Stimulated activated CD4-positive, alpha-beta T cell treated with anti-CD3 and anti-CD28 coated beads, Interleukin-2, amount 100 ng/mL, for 24 hours (primary cell): ENCODE data around the gene RESP18.
A peak's percentile ranks its signal among the peaks of the same experiment; 100 is the strongest.

Source experiments
- DNase-seq, 2 donors: peaks; one replicate each; pipeline ENCODE4 v3.0.0-alpha.2; 2020

Gene RESP18

DNA sequence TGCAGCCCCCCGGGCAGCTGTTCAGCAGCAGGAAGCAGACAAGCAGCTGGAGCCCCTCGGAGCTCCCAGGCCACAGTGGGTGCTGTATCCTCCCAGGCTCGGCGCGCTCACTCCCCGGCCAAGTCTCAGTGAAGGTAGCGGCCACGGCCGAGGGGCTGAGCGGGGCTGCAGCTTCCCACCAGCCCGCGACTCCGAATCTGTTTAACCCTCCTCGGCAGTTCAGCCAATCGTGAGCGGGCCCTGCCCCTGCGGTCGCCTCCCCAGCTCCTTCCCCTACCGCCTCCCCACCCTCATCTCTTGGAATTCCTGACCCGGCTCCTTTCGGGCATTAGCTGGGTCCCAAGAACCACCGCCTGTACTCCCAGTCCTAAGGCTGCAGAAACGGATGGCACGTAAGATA is at the start of gene RESP18:
RESP18 (minus strand) TSS at position 203 of the 400 bp plus-strand sequence.
- no peak for DNase-seq

DNA sequence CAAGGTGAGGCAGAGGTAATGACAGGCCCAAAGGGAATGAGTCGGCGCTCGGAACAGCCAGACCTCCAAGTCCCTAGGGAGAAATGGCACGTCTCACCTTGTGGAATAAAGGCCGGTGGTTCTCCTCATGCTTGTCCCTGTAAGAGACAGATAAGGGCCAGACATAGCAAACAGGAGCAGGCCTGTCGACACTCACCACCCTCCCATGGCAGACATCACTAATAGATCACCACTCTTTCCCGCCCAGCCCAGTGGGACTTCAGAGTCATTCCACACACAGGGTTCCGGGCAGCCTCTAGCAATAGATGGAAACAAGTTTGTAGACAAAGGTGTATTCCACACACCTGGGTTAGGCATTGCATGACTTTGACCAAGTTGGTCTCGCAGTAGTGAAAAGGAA is 48.9 kb upstream of the RESP18 start:
- DNase-seq: no peak

DNA sequence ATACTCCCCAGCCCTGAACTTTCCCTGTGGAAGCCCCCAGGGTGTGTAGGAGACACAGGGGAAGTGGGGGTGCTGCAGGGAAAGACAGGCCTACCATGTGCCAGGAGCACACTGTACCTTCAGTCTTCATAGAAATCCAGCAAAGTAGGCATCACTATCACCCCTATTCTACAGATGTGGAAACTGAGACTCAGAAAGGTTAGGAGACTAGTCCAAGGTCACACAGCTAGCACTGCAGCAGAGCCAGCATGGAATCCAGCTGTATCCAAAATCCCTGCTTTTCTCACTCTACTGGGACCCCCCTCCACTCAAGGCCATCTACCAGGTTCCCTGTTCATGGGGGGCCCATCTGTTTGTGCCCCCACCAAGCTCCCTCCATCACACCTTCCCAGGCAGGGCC is 48.4 kb upstream of the RESP18 start:
- DNase-seq: no peak

DNA sequence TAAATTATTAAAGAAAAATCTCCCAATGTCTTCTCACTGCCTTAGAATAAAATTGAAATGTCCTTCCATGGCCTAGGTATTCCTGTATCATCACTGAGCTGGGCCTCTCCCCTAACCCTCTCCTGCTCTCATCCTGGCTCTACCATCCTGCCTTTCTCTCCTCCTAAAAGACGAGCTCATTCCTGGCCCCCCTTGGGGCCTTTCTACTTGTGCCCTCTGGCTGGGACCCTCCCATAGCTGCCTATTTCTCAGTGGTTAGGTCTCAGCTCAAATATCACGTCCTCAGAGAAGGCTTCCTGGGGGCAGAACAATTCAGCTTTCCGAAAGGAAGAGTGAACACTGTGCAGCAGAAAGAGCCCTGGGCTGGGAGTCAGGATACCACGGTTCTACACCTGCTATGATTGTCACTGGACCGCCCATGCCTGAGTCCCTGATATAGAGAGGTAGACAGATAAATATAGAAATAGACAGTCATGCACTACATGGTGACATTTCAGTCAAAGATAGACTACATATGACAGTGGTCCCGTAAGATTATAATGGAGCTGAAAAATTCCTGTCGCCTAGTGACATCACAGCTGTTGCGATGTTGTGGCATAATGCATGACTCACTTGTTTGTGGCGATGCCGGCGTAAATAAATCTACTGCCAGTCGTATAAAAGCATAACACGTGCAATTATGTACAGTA is 45.8 kb upstream of the RESP18 start:
- no peak for DNase-seq

DNA sequence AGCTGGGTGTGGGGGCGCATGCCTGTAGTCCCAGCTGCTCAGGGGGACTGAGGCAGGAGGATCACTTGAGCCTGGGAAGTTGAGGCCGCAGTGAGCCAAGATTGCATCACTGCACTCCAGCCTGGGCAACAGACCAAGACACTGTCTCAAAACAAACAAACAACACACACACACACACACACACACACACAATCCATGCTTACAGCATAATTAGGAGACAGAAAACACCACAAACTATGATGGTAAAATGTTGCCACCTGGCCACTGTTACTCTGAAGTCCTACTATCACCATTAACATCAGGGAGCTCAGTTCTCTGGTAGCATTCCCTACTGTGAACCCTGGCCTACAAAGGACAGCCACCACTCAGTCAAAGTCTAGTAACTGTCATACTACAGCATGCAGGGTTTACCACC is 36.9 kb upstream of the RESP18 start:
- DNase-seq: no peak

DNA sequence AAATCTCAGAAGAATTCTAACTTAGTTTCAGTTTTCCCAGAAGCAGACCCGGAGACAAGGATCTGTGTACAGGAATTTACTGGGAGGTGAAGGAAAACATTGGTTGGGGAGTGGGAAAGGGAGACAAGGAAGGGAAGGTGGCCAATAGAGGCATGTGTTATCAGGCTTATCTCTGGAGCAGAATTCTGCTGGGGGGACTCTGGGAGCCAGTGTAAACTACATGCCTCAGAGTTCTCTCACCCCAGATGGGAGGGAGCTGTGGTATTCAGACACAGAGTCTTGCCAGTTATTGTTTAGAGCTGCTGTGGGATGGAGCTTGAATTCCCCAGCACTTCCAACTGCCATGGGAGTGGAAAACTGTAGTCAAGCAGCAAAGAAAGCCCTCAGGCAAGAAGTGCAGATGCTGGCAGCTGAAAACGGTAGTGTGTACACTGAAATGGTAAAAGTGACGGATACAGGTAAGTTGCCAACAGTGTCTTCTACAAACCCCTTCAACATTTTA is 36.2 kb upstream of the RESP18 start:
- no peak for DNase-seq

DNA sequence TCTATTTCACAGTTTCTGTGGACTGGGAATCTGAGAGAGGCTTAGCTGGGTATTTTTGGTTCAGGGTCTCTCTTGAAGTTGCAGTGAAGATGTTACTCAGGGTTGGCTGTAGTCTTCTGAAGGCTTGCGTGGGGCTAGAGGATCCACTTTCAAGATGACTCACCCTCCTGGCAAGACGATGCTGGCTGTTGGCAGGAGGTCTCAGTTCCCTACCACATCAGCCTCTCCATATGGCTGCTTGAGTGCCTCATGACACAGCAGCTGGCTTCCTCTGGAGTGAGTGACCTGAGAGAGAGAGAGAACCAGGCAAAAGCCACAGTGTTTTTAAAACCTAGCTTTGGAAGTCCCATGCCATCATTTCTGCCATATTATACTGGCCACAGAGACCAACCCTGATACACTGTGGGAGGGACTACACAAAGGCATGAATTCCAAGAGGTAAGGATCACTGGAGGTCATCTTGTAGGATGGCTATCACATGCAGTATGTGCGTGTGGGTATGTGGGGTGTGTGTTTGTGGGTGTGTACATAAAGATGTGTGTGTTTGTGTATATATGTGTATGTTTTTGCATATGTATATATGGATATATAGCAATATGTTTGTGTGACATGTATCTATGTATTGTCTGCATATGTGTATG is 30.1 kb upstream of the RESP18 start:
- DNase-seq: no peak

DNA sequence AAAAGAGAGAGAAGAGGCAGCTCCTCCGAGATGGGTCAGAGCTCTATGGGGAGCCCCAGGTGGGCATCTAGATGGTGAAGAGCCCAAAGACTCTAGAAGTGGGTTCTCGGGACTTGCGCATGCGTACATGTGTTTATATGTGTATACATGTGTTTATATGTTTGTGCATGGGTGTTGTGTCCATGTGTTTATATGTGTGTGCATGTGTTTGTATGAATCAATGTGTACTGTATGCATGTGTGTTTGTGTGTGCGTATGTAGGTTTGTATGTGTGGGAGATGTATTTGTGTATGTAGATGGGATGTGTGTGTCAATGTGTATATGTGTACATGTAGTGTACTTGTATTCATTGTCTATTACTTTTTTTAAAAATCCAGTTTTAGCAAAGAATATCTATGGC is 29.5 kb upstream of the RESP18 start:
- DNase-seq: no peak

DNA sequence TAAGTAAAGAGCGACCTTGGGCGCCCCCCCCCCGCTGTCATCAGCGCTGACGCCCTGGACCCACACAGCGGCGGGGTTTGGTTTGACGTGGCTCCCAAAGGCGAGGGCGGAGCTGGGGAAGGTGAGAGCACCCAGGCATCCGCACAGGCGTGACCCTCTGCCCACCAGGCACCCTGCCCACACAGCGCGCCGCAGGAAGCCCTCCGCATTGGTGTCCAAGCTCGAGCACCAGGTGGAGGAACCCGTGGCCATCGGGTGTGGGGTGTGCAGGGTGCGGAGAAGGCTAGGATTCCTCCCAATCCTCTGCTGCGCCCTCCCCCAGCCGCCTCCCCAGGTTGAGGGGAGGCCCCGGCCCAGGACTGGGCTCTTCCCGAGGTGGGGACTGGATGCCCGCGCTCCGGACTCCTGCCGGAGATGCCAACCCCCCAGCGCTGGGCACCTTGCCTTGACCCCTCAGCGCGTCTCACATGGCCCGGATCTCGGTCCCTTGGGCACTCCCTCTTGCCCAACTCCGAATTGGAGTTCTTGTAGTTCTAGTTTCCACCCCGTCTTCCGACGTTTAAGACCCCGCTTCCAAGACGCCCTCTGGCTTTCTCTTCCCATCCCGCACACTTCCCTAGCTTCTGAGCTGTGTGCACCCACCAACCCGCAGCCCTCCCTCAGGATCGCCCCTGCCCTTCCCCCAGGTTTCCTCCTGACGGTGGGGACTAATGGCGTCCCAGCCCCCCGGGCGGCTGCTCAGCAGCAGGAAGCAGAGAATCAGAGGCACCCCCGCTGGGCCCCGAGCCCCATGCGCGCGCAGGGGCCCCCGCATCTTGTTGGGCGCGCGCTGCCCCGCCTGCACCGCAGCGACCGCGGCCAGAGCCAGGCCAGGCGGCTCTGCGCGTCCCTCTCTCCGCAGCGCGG is 25.9 kb upstream of the RESP18 start:
- peak in 1 of 2 donors; percentile 44 for DNase-seq

DNA sequence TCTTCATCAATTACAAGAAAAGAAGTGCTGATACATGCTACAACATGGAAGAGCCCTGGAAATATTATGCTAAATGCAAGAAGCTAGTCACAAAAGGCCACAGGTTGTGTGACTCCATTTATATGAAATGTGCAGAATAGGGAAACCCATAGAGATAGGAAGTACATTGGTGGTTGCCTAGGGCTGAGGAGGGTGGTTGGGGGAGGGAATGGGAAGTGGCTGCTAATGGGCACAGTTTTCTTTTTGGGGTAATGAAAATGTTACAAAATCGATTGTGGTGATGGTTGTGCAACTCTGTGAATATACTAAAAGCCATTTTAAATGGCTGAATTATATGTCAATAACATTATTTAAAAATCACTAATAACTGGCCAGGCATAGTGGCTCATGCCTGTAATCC is 24.3 kb upstream of the RESP18 start:
- no peak for DNase-seq

DNA sequence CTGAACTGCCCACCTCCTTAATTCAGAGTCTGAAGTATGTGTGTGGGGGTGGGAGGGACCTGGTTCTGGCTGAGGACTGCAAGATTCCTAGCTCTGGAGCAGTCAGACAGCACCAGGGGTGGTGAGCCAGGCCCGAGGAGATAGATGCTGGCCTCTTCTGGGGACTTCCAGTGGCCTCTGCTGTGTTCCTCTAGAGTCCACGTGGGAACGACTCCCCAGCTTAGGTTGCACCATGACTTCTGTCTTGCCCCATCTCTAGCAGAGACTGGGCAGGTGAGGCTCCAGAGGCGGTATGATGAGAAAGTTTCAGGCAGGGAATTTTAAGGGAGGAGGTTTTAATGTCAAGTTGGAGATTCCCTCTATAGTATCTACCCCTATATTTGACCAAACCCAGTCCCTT is 22.0 kb upstream of the RESP18 start:
- no peak for DNase-seq

DNA sequence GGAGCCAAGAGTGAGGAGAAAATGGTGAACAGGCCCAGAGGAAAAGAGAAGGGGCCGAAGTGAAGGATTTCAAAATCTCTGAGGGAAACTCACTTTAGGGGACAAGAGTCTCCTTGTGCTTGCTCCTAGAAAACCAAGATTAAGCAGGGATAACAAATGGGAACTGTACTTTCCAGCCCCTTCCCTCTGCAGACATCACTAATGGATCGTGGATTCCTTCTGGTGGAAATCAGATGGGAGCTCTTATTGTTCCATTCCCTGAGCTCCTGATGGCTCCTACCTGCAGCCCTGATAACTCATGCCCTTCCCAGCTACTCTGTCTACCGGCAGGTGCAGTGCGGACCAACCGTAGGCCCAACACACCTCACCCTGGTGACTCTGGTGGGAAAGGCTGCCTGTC is 20.6 kb upstream of the RESP18 start:
- DNase-seq: no peak

DNA sequence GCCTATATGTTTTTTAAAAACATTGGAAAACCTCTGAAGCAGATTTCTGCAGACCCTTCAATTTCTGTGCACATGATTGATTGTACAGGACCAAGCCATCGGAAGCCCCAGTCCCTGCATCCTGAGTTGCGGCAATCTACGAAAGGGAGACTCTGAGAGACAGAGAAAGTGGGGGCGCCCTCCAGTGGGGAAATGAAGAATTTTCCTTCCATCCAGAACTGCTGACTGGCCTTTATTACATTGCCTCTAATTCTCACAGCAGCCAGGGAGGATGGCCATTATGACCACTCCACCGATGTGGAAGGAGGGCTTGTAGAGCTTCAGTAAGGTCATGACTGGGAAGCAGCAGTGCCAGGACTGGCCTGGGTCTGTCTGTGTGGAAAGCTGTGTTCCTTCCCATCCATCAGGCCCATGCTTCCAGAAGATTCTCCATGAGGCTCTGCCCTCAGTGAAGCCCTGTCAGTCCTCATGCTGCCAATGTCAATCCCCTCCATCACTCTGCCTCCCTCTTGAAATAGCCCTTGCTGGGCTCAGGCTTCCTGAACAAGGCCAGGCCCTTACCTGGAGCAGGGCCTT is 20.0 kb upstream of the RESP18 start:
- peak; percentile 78 to 79 for DNase-seq

DNA sequence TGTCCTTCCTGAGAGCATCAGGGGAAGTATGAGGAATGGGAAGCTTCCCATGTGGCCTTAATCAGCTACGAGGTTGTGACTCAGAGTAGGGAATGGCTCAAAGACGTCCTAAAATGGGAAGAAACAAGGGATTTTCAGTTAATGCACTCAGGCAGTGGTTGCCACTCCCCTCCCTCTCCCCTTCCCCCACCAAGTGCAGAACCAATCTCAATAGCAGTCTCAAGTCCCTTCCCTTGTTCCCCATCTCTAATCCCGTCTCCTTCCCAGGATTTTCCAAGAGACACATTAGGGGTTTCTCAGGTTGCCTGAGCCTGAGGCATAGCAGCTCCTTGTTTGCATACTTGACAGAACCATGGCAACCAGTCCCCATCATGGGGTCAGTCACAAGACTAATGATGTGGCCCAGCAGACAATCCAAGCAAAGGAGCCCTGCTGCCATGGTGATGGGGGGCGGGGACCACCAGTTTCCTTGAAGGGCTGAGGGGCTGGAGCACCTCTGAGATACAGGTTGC is 18.2 kb upstream of the RESP18 start:
- no peak for DNase-seq

DNA sequence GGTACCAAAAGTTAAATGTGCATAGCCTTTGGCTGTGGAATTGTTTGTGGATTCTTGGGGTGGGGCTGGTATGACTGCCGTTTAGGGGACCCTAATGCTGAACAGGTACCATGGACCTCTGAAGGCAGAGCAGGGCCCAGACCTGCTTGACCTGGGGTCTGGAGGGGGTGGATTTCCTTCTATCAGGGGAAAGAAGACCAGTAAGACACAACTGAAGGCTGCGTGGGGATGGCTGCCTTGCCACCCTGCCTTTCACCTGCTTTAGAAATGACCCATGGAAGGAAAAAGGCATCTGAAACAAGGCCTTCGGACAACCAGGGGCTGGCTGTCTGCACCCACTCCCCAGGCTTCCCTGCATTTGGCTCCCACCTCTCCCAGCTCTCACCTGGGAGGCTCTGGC is 17.7 kb upstream of the RESP18 start:
- no peak for DNase-seq

DNA sequence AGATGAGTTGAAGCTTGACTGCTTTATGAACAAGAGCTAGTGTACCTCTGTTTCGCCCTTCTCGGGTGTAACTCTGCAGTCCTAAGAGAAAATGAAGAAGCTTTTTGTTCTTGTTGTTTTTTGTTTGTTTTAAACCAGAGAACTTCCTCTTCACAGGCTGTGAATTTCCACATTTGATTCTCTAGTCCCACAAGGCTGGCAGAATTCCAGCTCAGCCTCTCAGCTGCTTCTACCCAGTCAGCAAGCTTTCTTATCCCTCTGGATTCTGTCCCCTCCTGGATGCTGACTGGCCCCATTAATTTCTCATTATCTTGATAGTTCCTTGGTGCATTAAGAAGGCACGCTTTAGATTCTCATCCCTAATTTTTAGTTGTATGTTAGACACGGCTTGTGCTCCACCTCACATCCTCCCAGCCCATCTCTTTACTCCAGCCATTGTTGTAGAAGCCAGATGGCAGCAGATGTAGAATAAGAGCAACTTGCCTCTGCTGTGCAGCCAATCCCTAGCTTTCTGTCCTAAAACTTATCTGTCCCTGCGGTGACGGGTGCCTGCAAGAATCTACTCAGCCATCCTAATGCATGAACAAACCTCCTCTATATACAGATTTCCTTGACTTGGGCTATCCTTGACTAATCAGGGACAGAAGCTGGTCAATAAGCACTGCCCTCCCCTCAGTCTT is 12.3 kb upstream of the RESP18 start:
- DNase-seq: no peak

DNA sequence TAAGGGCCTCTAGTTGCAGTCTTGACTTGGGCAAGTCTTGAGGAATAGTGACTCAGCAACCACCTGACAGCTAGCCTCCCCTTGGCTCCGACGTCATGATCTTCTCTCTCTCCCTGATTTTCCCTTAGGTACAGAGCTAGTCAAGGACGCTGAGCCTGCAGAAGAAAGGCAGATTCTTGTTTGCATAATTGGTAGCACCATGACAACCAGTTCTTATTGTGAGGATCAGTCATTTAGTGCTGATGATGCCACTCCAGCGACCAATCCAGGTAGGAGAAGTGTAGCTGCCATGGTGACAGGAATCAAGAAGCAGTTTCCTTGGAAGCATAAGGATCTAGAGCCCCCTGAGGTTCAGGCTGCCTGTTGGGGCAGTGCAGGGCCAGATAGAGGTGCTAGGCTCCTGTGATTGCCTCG is 2.8 kb upstream of the RESP18 start:
- no peak for DNase-seq

DNA sequence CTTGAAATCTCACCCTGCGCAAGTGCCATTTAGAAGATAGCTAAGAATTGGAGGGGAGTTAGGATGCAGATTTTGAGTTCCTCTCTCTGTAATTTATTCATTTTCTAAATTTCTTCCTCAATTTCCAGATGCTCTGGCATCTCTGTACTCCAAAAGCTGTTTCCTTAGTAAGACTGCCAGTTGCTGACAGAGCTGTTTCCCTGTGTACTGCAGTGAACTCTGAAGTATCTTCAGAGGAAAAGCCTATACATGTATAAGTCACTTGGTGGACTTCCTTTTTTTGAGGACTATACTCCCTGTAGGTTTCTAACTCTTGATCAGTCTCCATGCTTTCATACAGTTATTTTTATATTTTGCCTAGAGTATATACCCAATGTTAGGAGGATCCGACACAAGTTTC is 1.5 kb upstream of the RESP18 start:
- DNase-seq: no peak

DNA sequence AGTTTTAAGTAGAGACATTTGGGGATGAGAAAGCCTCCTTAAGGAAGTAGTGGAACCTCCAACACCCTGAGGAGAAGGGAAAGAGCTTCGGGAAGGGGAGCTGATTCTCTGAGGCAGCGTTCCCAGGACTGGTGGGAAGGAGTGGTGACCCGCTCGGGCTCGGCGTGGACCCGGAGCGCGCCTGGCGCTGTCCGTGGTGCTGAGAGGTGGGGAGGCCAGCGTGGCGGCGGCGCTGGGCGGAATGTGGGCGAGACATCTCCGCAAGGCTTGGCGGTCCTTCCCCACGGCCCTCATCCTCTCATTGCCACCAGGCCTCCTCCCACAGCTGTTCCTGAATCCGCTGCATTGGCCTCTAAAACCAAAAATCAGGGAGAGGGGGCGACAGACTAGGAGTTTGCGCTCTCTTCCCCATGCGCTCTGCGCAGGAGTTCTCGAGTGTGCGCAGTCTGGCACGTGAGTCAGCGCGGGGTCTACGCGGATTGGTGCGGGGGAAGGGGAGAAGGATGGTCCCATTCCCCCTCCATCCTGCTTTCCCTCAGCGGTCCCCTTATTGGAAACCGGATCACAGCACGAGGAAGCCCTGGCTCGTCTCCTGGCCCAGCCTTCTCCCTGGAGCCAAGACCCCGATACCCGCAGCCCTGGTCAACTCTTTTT is 857 bp downstream of the RESP18 start:
- peak; percentile 26 to 46 for DNase-seq

DNA sequence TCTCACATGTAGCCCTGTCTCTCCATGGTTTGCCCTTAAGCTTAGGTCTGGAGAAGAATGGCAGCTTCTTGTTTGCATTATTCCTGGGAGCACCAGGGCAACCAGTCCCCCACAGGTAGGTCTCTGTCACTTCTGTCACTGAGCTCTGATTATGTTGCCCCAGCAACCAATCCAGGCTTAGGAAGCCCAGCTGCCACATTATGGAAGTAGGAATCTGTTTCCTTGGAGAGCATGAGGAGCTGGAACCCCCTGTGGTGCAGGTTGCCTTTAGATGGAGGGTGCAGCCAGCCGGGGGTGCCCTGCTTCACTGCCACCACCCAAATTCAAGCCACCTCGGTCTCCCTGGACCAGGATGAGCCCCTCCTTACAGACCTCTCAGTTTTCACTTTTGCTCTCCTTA is 4.8 kb downstream of the RESP18 start:
- DNase-seq: no peak

DNA sequence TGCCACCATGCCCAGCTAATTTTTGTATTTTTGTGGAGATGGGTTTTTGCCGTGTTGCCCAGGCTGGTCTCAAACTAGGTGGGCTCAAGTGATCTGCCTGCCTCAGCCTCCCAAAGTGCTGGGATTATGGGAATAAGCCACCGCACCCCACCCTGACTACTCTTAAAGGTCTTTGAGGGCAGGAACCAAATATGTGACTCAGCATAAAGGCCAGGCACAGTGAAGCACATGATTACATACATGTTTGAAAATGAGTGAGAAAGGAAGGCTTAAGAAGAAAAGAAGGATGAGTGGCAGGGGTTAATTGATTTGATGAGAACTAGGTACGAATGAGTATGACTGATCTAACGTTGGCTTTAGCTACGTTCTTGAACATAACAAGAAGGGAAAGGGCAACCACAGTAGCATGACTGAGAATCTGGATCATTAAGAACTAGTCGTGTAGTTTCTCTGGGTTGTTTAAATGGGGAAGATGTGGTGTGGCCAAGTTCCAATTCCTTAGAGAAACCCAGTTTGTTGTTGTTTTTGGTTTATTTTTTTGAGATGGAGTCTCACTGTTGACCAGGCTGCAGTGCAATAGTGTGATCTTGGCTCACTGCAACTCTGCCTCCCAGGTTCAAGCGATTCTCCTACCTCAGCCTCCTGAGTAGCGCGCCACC is 6.8 kb downstream of the RESP18 start:
- no peak for DNase-seq
